Measurements from ENCODE around the gene DOCK10.

The DOCK10 gene

GRCh38 chr2:225002656-225003045 is 39.6 kb downstream of the DOCK10 start:
- no peaks in the 10 kb centered on the region for H3K9me3 ChIP-seq (ENCODE audit: control insufficient read depth in 5 of 5, low read length in 5 of 5)
- H3K27ac ChIP-seq (ENCODE audit: low read depth, low read length): no peak overlapping the region

GRCh38 chr2:225002039-225002655 is 40.1 kb downstream of the DOCK10 start:
- H3K4me1 ChIP-seq (ENCODE audit: control insufficient read depth in 5 of 5, insufficient read depth in 5 of 5, low read length in 5 of 5): peaks cover 0 to 5% (median 2%) of the 10 kb centered on the region in 5 donors
- no peak overlapping the region for H3K9ac ChIP-seq (ENCODE audit: low read length in 5 of 5)
- no peaks in the 10 kb centered on the region for H3K9me3 ChIP-seq (ENCODE audit: control insufficient read depth in 5 of 5, low read length in 5 of 5)
- no peak overlapping the region for H3K27ac ChIP-seq (ENCODE audit: low read depth, low read length)
- no peaks in the 10 kb centered on the region for H3K27me3 ChIP-seq (ENCODE audit: control insufficient read depth in 5 of 5, insufficient read depth in 4 of 5, low read length in 5 of 5)
- no peak overlapping the region for H3K4me3 ChIP-seq (ENCODE audit: low read depth in 1 of 5, low read length in 5 of 5)
- no peaks in the 10 kb centered on the region for H3K36me3 ChIP-seq (ENCODE audit: control insufficient read depth in 5 of 5, insufficient read depth in 5 of 5, low read length in 5 of 5)

More at GRCh38 chr2:225002656-225003045, 39.6 kb downstream of the DOCK10 start:
- Histone ChIP-seq H3K27me3 (ENCODE audit: control insufficient read depth in 5 of 5, insufficient read depth in 4 of 5, low read length in 5 of 5) (no peaks in the 10 kb centered on the region), H3K9ac (ENCODE audit: low read length in 5 of 5) (no peak overlapping the region), H3K36me3 (ENCODE audit: control insufficient read depth in 5 of 5, insufficient read depth in 5 of 5, low read length in 5 of 5) (no peaks in the 10 kb centered on the region), H3K4me1 (ENCODE audit: control insufficient read depth in 5 of 5, insufficient read depth in 5 of 5, low read length in 5 of 5) (peaks cover 0 to 5% (median 2%) of the 10 kb centered on the region in 5 donors), H3K4me3 (ENCODE audit: low read depth in 1 of 5, low read length in 5 of 5) (no peak overlapping the region)

- Histone ChIP-seq H3K4me3 (ENCODE audit: low read depth in 1 of 5, low read length in 5 of 5) (no peak overlapping the region), H3K36me3 (ENCODE audit: control insufficient read depth in 5 of 5, insufficient read depth in 5 of 5, low read length in 5 of 5) (no peaks in the 10 kb centered on the region), H3K27ac (ENCODE audit: low read depth, low read length) (no peak overlapping the region), H3K9me3 (ENCODE audit: control insufficient read depth in 5 of 5, low read length in 5 of 5) (no peaks in the 10 kb centered on the region), H3K27me3 (ENCODE audit: control insufficient read depth in 5 of 5, insufficient read depth in 4 of 5, low read length in 5 of 5) (no peaks in the 10 kb centered on the region), H3K9ac (ENCODE audit: low read length in 5 of 5) (no peak overlapping the region), H3K4me1 (ENCODE audit: control insufficient read depth in 5 of 5, insufficient read depth in 5 of 5, low read length in 5 of 5) (peaks cover 0 to 5% (median 2%) of the 10 kb centered on the region in 5 donors)
These were observed 42.5 kb downstream of the DOCK10 start for GRCh38 chr2:224999754-225000153.

GRCh38 chr2:224999321-224999720 is 42.9 kb downstream of the DOCK10 start:
- no peak overlapping the region for H3K27ac ChIP-seq (ENCODE audit: low read depth, low read length)
- peaks cover 0 to 5% (median 2%) of the 10 kb centered on the region in 5 donors for H3K4me1 ChIP-seq (ENCODE audit: control insufficient read depth in 5 of 5, insufficient read depth in 5 of 5, low read length in 5 of 5)
- H3K27me3 ChIP-seq (ENCODE audit: control insufficient read depth in 5 of 5, insufficient read depth in 4 of 5, low read length in 5 of 5): no peaks in the 10 kb centered on the region
- H3K36me3 ChIP-seq (ENCODE audit: control insufficient read depth in 5 of 5, insufficient read depth in 5 of 5, low read length in 5 of 5): no peaks in the 10 kb centered on the region
- no peaks in the 10 kb centered on the region for H3K9me3 ChIP-seq (ENCODE audit: control insufficient read depth in 5 of 5, low read length in 5 of 5)
- H3K9ac ChIP-seq (ENCODE audit: low read length in 5 of 5): no peak overlapping the region
- H3K4me3 ChIP-seq (ENCODE audit: low read depth in 1 of 5, low read length in 5 of 5): no peak overlapping the region

- H3K9ac ChIP-seq (ENCODE audit: low read length in 5 of 5): no peak overlapping the region
- H3K4me1 ChIP-seq (ENCODE audit: control insufficient read depth in 5 of 5, insufficient read depth in 5 of 5, low read length in 5 of 5): peaks cover 0 to 5% (median 2%) of the 10 kb centered on the region in 5 donors
- no peaks in the 10 kb centered on the region for H3K27me3 ChIP-seq (ENCODE audit: control insufficient read depth in 5 of 5, insufficient read depth in 4 of 5, low read length in 5 of 5)
- H3K9me3 ChIP-seq (ENCODE audit: control insufficient read depth in 5 of 5, low read length in 5 of 5): no peaks in the 10 kb centered on the region
- H3K36me3 ChIP-seq (ENCODE audit: control insufficient read depth in 5 of 5, insufficient read depth in 5 of 5, low read length in 5 of 5): no peaks in the 10 kb centered on the region
- no peak overlapping the region for H3K27ac ChIP-seq (ENCODE audit: low read depth, low read length)
- no peak overlapping the region for H3K4me3 ChIP-seq (ENCODE audit: low read depth in 1 of 5, low read length in 5 of 5)
These were observed 44.5 kb downstream of the DOCK10 start for GRCh38 chr2:224997802-224998201.

GRCh38 chr2:224995419-224995818 is 46.8 kb downstream of the DOCK10 start:
- H3K36me3 ChIP-seq (ENCODE audit: control insufficient read depth in 5 of 5, insufficient read depth in 5 of 5, low read length in 5 of 5): no peaks in the 10 kb centered on the region
- no peaks in the 10 kb centered on the region for H3K27me3 ChIP-seq (ENCODE audit: control insufficient read depth in 5 of 5, insufficient read depth in 4 of 5, low read length in 5 of 5)
- no peaks in the 10 kb centered on the region for H3K9me3 ChIP-seq (ENCODE audit: control insufficient read depth in 5 of 5, low read length in 5 of 5)
- no peak overlapping the region for H3K4me3 ChIP-seq (ENCODE audit: low read depth in 1 of 5, low read length in 5 of 5)
- H3K4me1 ChIP-seq (ENCODE audit: control insufficient read depth in 5 of 5, insufficient read depth in 5 of 5, low read length in 5 of 5): peaks cover 0 to 3% (median 0%) of the 10 kb centered on the region in 5 donors
- H3K27ac ChIP-seq (ENCODE audit: low read depth, low read length): no peak overlapping the region
- no peak overlapping the region for H3K9ac ChIP-seq (ENCODE audit: low read length in 5 of 5)

- H3K4me1 ChIP-seq (ENCODE audit: control insufficient read depth in 5 of 5, insufficient read depth in 5 of 5, low read length in 5 of 5): no peaks in the 10 kb centered on the region
- H3K4me3 ChIP-seq (ENCODE audit: low read depth in 1 of 5, low read length in 5 of 5): no peak overlapping the region
- no peaks in the 10 kb centered on the region for H3K36me3 ChIP-seq (ENCODE audit: control insufficient read depth in 5 of 5, insufficient read depth in 5 of 5, low read length in 5 of 5)
- H3K9ac ChIP-seq (ENCODE audit: low read length in 5 of 5): no peak overlapping the region
- no peaks in the 10 kb centered on the region for H3K9me3 ChIP-seq (ENCODE audit: control insufficient read depth in 5 of 5, low read length in 5 of 5)
- no peaks in the 10 kb centered on the region for H3K27me3 ChIP-seq (ENCODE audit: control insufficient read depth in 5 of 5, insufficient read depth in 4 of 5, low read length in 5 of 5)
- H3K27ac ChIP-seq (ENCODE audit: low read depth, low read length): no peak overlapping the region
These were observed 47.9 kb downstream of the DOCK10 start for GRCh38 chr2:224994242-224994823.

- H3K4me3 ChIP-seq (ENCODE audit: low read depth in 1 of 5, low read length in 5 of 5): no peak overlapping the region
- H3K4me1 ChIP-seq (ENCODE audit: control insufficient read depth in 5 of 5, insufficient read depth in 5 of 5, low read length in 5 of 5): no peaks in the 10 kb centered on the region
- no peaks in the 10 kb centered on the region for H3K9me3 ChIP-seq (ENCODE audit: control insufficient read depth in 5 of 5, low read length in 5 of 5)
- H3K27ac ChIP-seq (ENCODE audit: low read depth, low read length): no peak overlapping the region
- no peak overlapping the region for H3K9ac ChIP-seq (ENCODE audit: low read length in 5 of 5)
- H3K36me3 ChIP-seq (ENCODE audit: control insufficient read depth in 5 of 5, insufficient read depth in 5 of 5, low read length in 5 of 5): no peaks in the 10 kb centered on the region
- H3K27me3 ChIP-seq (ENCODE audit: control insufficient read depth in 5 of 5, insufficient read depth in 4 of 5, low read length in 5 of 5): no peaks in the 10 kb centered on the region
These were observed 51.6 kb downstream of the DOCK10 start for GRCh38 chr2:224990710-224991109.

- Histone ChIP-seq H3K27ac (ENCODE audit: low read depth, low read length) (no peak overlapping the region), H3K4me1 (ENCODE audit: control insufficient read depth in 5 of 5, insufficient read depth in 5 of 5, low read length in 5 of 5) (peaks cover 0 to 17% (median 14%) of the 10 kb centered on the region in 5 donors), H3K9ac (ENCODE audit: low read length in 5 of 5) (no peak overlapping the region), H3K36me3 (ENCODE audit: control insufficient read depth in 5 of 5, insufficient read depth in 5 of 5, low read length in 5 of 5) (no peaks in the 10 kb centered on the region), H3K4me3 (ENCODE audit: low read depth in 1 of 5, low read length in 5 of 5) (no peak overlapping the region), H3K27me3 (ENCODE audit: control insufficient read depth in 5 of 5, insufficient read depth in 4 of 5, low read length in 5 of 5) (no peaks in the 10 kb centered on the region), H3K9me3 (ENCODE audit: control insufficient read depth in 5 of 5, low read length in 5 of 5) (no peaks in the 10 kb centered on the region)
These were observed 54.5 kb downstream of the DOCK10 start for GRCh38 chr2:224987733-224988132.

GRCh38 chr2:224986477-224986876 is 55.8 kb downstream of the DOCK10 start:
- Histone ChIP-seq H3K36me3 (ENCODE audit: control insufficient read depth in 5 of 5, insufficient read depth in 5 of 5, low read length in 5 of 5) (no peaks in the 10 kb centered on the region), H3K4me1 (ENCODE audit: control insufficient read depth in 5 of 5, insufficient read depth in 5 of 5, low read length in 5 of 5) (peaks cover 0 to 22% (median 20%) of the 10 kb centered on the region in 5 donors)

More at GRCh38 chr2:224986477-224986876, 55.8 kb downstream of the DOCK10 start:
- H3K27ac ChIP-seq (ENCODE audit: low read depth, low read length): no peak overlapping the region
- no peak overlapping the region for H3K9ac ChIP-seq (ENCODE audit: low read length in 5 of 5)
- no peak overlapping the region for H3K4me3 ChIP-seq (ENCODE audit: low read depth in 1 of 5, low read length in 5 of 5)
- H3K9me3 ChIP-seq (ENCODE audit: control insufficient read depth in 5 of 5, low read length in 5 of 5): no peaks in the 10 kb centered on the region
- no peaks in the 10 kb centered on the region for H3K27me3 ChIP-seq (ENCODE audit: control insufficient read depth in 5 of 5, insufficient read depth in 4 of 5, low read length in 5 of 5)

All from subcutaneous abdominal adipose tissue (tissue), 5 donors.